ENCODE data around the gene WDR72.
"Not testable (repeated sequence)": the region's sequence is repeated elsewhere in the genome, so short reads cannot be mapped to it uniquely, and the experiment has no call there.

The WDR72 gene

GRCh38 chr15:53759411-53759931, at the start of gene WDR72:
Gene WDR72, minus strand, starts transcription at chr15:53759663. Its CDS starts 26,514 bp downstream, at chr15:53733149.
- H3K4me3 ChIP-seq (ENCODE audit: low read depth, low read length), result no peak within 1 kb of the TSS
- no peak for DNase-seq (ENCODE audit: low read depth)

- DNase-seq (ENCODE audit: low read depth), result no peak
- no peak overlapping the region for H3K4me3 ChIP-seq (ENCODE audit: low read depth, low read length)
Observed at GRCh38 chr15:53808058-53808706, 48.7 kb upstream of the WDR72 start.

- no peak for DNase-seq (ENCODE audit: low read depth)
Observed at GRCh38 chr15:53807501-53807900, 48.0 kb upstream of the WDR72 start.

GRCh38 chr15:53802672-53803071, 43.2 kb upstream of the WDR72 start:
- H3K4me3 ChIP-seq (ENCODE audit: low read depth, low read length), result no peak overlapping the region
- DNase-seq (ENCODE audit: low read depth), result no peak

More at GRCh38 chr15:53807501-53807900, 48.0 kb upstream of the WDR72 start:
- no peak overlapping the region for H3K4me3 ChIP-seq (ENCODE audit: low read depth, low read length)

- DNase-seq (ENCODE audit: low read depth), result no peak
- H3K4me3 ChIP-seq (ENCODE audit: low read depth, low read length), result no peak overlapping the region
Observed at GRCh38 chr15:53791581-53791980, 32.1 kb upstream of the WDR72 start.

GRCh38 chr15:53789654-53790375, 30.4 kb upstream of the WDR72 start:
- H3K4me3 ChIP-seq (ENCODE audit: low read depth, low read length), result no peak overlapping the region
- DNase-seq (ENCODE audit: low read depth), result no peak

GRCh38 chr15:53786401-53786800, 26.9 kb upstream of the WDR72 start:
- H3K4me3 ChIP-seq (ENCODE audit: low read depth, low read length), result no peak overlapping the region
- no peak for DNase-seq (ENCODE audit: low read depth)

- not testable (repeated sequence) for DNase-seq (ENCODE audit: low read depth); H3K4me3 ChIP-seq (ENCODE audit: low read depth, low read length)
Observed at GRCh38 chr15:53785241-53785640, 25.8 kb upstream of the WDR72 start.

- H3K4me3 ChIP-seq (ENCODE audit: low read depth, low read length), result no peak overlapping the region
- no peak for DNase-seq (ENCODE audit: low read depth)
Observed at GRCh38 chr15:53762916-53763315, 3.5 kb upstream of the WDR72 start.

- no peak for DNase-seq (ENCODE audit: low read depth)
- no peak overlapping the region for H3K4me3 ChIP-seq (ENCODE audit: low read depth, low read length)
Observed at GRCh38 chr15:53758412-53758811, 1.1 kb downstream of the WDR72 start.

- DNase-seq (ENCODE audit: low read depth), result no peak
- H3K4me3 ChIP-seq (ENCODE audit: low read depth, low read length), result no peak overlapping the region
Observed at GRCh38 chr15:53757906-53758305, 1.6 kb downstream of the WDR72 start.

GRCh38 chr15:53753813-53754212, 5.7 kb downstream of the WDR72 start:
- DNase-seq (ENCODE audit: low read depth), result no peak
- no peak overlapping the region for H3K4me3 ChIP-seq (ENCODE audit: low read depth, low read length)

GRCh38 chr15:53752406-53752805, 7.1 kb downstream of the WDR72 start:
- DNase-seq (ENCODE audit: low read depth), result no peak
- no peak overlapping the region for H3K4me3 ChIP-seq (ENCODE audit: low read depth, low read length)

- H3K4me3 ChIP-seq (ENCODE audit: low read depth, low read length), result no peak overlapping the region
- DNase-seq (ENCODE audit: low read depth), result no peak
Observed at GRCh38 chr15:53747501-53748068, 11.9 kb downstream of the WDR72 start.

GRCh38 chr15:53746101-53746500, 13.4 kb downstream of the WDR72 start:
- DNase-seq (ENCODE audit: low read depth), result no peak
- H3K4me3 ChIP-seq (ENCODE audit: low read depth, low read length), result no peak overlapping the region

- H3K4me3 ChIP-seq (ENCODE audit: low read depth, low read length), result no peak overlapping the region
- DNase-seq (ENCODE audit: low read depth), result no peak
Observed at GRCh38 chr15:53739651-53740050, 19.8 kb downstream of the WDR72 start.

GRCh38 chr15:53739187-53739586, 20.3 kb downstream of the WDR72 start:
- no peak overlapping the region for H3K4me3 ChIP-seq (ENCODE audit: low read depth, low read length)
- no peak for DNase-seq (ENCODE audit: low read depth)

GRCh38 chr15:53721334-53722087, 38.0 kb downstream of the WDR72 start:
- DNase-seq (ENCODE audit: low read depth), result no peak
- no peak overlapping the region for H3K4me3 ChIP-seq (ENCODE audit: low read depth, low read length)

GRCh38 chr15:53716909-53717876, 42.3 kb downstream of the WDR72 start:
- no peak overlapping the region for H3K4me3 ChIP-seq (ENCODE audit: low read depth, low read length)
- peak; percentile 2 for DNase-seq (ENCODE audit: low read depth)
